Fibroblast of skin of back (primary cell): ENCODE results near the gene PHGDH.

Experiments
- DNase-seq: peaks from one replicate; pipeline ENCODE4 v3.0.0-alpha.2; 2013

The PHGDH gene

GRCh38 chr1:119732465-119733168 is 20.9 kb downstream of the PHGDH start:
- DNase-seq: no peak

- no peak for DNase-seq
These were observed 22.0 kb downstream of the PHGDH start for GRCh38 chr1:119733754-119734153.

GRCh38 chr1:119735217-119735616 is 23.5 kb downstream of the PHGDH start:
- DNase-seq: no peak

- DNase-seq: no peak
These were observed 24.9 kb downstream of the PHGDH start for GRCh38 chr1:119736649-119737039.

- no peak for DNase-seq
These were observed 25.4 kb downstream of the PHGDH start for GRCh38 chr1:119737040-119737682.

GRCh38 chr1:119738100-119738720 is 26.5 kb downstream of the PHGDH start:
- DNase-seq: no peak

- no peak for DNase-seq
These were observed 27.4 kb downstream of the PHGDH start for GRCh38 chr1:119739150-119739549.

- DNase-seq: no peak
These were observed 28.5 kb downstream of the PHGDH start for GRCh38 chr1:119740261-119740660.

- no peak for DNase-seq
These were observed 29.4 kb downstream of the PHGDH start for GRCh38 chr1:119740896-119741780.

- peak; percentile 51 for DNase-seq
These were observed 30.5 kb downstream of the PHGDH start for GRCh38 chr1:119742202-119742601.

GRCh38 chr1:119742677-119743076 is 30.9 kb downstream of the PHGDH start:
- no peak for DNase-seq

GRCh38 chr1:119743308-119743707 is 31.6 kb downstream of the PHGDH start:
- no peak for DNase-seq

GRCh38 chr1:119743776-119744597 is 32.3 kb downstream of the PHGDH start:
- peak; percentile 73 for DNase-seq

- DNase-seq: no peak
These were observed 32.8 kb downstream of the PHGDH start for GRCh38 chr1:119744598-119744942.

- no peak for DNase-seq
These were observed 33.3 kb downstream of the PHGDH start for GRCh38 chr1:119745034-119745433.

- no peak for DNase-seq
These were observed 35.7 kb downstream of the PHGDH start for GRCh38 chr1:119747451-119747850.

- DNase-seq: no peak
These were observed 36.3 kb downstream of the PHGDH start for GRCh38 chr1:119748040-119748439.

- DNase-seq: no peak
These were observed 40.9 kb downstream of the PHGDH start for GRCh38 chr1:119752592-119752991.

- no peak for DNase-seq
These were observed 46.9 kb downstream of the PHGDH start for GRCh38 chr1:119758584-119758983.

- no peak for DNase-seq
These were observed 50.7 kb downstream of the PHGDH start for GRCh38 chr1:119762409-119762808.

- DNase-seq: no peak
These were observed 51.2 kb downstream of the PHGDH start for GRCh38 chr1:119762953-119763352.

- no peak for DNase-seq
These were observed 52.5 kb downstream of the PHGDH start for GRCh38 chr1:119764220-119764619.
